Subcutaneous adipose tissue (tissue), 4 donors: ENCODE results near the gene KLF9. TPM values are rescaled to one million over a fixed set of nuclear protein-coding genes. Genes with fewer than 3 reads are reported as not detected.

Experiments
- total RNA-seq, 4 donors: library from RNA; depleted of rRNA; stranded (reverse); fragments of >200 nt; gene quantifications; one replicate each; pipeline ENCODE4 v1.1.0, GENCODE V29; 2016
- TF ChIP-seq, protein P1 (sequence below): fragments of 450-650 bp; IDR thresholded peaks from one replicate; pipeline ENCODE4 v1.5.1; 2016; ENCODE audit warnings: low read depth, mild to moderate bottlenecking, control low read depth, antibody characterized with exemption, moderate library complexity

Gene KLF9
- total RNA-seq, 4 donors from 2014 or later = 72.8 to 240 (median 171) TPM

DNA sequence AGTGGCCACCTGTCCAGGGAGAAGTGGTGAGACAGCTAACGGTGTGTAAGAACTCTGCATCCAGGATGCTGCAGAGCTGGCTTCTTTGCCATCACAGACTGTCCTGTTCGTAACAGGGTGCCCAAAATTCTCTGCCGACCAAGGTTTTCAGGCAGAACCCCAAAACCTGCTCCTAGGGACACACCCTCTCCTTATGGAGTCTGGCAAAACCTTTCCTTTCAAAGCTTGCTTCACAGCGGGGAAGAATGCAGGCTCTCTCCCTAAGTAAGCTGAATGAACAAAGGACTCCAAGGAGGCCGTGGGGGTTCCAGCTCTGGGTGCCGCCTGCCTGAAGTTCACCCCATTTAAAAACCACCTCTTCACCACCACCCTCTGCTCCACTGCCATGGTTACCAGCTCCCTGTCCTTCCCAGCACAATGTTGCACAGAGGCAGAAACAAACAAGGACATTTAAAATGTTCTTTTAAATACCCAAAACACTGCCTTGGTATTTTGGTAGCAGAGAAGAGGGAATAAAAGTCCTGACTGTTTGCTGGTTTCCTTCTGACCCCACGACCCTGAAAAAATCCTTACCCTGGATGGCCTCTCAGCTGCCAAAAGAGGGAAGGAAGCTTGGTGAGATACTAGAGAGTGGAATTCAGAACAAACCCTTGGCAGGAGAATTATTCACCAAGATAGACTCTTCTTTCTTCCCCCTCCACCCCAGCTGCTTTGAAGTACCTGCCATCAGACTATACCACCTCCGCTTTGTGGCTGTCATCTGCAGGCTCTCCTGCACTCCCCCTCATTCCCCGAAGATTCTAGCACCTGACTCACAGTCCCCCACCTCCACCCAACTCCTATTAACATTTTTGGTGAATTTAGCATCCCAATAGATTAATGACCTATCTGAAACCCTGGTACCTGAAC lies 7.1 kb upstream of the KLF9 start:
- TF ChIP-seq, protein P1, sequence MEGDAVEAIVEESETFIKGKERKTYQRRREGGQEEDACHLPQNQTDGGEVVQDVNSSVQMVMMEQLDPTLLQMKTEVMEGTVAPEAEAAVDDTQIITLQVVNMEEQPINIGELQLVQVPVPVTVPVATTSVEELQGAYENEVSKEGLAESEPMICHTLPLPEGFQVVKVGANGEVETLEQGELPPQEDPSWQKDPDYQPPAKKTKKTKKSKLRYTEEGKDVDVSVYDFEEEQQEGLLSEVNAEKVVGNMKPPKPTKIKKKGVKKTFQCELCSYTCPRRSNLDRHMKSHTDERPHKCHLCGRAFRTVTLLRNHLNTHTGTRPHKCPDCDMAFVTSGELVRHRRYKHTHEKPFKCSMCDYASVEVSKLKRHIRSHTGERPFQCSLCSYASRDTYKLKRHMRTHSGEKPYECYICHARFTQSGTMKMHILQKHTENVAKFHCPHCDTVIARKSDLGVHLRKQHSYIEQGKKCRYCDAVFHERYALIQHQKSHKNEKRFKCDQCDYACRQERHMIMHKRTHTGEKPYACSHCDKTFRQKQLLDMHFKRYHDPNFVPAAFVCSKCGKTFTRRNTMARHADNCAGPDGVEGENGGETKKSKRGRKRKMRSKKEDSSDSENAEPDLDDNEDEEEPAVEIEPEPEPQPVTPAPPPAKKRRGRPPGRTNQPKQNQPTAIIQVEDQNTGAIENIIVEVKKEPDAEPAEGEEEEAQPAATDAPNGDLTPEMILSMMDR = no peak

DNA sequence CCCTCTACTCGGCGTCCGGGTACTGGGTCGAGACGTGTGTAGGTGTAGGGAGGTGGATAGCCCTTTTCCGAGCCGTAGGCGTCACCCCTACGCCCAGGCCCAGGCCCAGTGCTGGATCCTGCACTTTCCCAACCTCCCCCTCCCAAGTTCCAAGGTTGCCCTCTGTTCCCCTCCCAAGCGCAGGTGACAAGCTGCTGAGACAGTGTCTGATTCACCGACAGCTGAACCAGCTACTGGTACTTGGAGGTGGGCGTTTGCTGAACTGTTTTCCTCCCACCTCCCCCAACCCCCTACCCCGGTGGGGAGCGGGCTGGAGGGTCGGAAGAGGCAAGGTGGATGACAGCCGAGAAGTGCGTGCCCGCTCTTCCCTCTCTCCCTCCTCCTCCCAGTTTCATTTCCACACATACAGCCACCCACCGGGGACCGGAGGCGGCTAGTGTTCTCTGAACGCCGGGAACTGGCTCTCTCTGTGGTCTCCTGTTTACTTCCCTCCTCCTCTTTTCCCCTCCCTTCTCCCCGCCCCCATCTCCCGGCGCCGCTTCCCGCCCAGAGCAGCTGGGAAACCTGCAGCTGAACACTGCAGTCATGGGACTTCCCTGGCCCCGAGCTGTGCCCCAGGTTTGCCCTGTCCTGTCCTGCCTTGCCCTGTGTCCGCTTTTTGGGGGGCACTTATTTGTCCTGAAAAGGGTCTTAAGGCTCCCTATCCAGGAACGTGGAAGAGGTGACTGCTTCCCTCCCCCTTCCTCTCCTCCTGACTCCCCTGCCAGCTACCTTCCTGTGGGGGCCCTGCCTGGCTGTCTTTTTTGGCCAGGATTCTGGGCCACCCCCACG lies 6.2 kb upstream of the KLF9 start:
- TF ChIP-seq, protein P1 = no peak

DNA sequence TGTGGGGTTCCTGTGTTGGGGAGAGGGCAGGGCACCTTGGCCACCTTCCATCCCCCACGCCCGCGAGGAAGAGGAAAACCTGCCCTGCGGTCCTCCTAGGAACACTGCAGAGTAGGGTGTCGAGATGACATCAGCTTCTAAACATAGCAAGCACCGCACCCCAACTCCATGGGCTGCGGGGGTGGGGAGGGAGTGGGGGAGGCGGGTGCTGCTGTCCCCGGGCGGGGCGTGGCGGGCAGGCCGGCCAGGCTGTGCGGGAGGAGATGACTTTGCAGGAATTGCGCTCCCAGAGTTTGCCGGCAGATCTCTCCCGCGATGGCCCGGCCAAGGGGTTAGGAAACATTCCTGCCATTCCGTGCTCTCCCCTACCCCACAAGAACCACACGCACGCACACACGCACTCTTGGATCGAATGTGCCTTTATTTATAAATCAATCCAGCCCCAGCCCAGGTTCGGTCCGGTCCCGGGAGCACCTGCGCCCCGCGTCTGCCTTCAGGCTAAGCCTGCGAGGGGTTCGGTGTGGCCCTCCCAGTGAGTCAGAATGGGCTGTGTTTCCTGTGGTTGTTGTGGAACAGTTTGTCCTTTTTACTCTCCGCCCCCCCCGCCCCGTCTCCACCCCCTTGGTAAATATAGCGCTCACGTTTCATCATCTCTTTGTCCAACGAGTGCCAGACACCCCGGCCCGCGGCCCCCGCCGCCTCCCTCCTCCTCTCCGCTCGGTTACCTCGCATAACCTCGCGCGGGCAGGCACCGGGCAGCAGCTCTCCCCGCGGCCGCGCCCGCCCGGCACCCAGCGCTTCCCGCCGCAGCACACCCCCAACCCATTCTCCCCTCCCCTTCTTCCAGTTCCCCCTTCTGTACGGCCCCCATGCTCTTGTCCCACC lies 5.3 kb upstream of the KLF9 start:
- TF ChIP-seq, protein P1 = no peak

DNA sequence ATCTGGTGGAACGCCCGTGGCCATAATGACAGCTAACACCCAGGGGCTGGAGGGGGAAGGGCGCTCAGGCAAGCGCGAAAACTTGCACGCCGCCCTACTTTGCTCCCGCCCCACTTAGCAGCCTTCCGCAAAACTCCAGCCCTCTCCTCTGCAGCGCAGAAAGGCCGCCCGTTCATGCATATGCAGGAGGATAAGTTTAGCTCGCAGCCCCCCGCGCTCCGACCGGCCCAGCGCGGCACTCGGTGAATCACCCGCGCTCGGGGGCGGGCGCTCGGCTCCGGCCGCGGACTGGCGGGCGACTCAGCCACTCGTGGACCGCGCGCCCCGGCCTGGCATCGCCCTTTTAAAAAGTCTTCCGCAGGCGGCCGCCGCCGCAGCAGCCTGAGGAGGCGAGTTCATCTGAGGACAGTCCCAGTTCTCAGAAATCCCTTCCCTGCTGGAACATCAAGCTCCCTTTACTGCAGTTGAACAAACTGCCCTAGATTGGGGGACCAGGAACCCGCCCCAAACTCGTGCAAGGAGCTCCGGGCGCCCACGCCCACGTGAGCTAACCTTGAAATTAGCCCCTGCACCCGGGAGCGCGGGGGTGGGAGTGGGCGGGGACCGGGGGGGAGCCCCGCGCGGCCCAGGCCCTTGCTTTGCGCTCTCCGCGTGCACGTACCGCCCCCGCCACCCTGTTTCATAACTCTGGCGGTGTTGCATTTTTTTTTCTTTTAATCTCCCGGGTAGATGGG lies 4.5 kb upstream of the KLF9 start:
- TF ChIP-seq, protein P1 = no peak

DNA sequence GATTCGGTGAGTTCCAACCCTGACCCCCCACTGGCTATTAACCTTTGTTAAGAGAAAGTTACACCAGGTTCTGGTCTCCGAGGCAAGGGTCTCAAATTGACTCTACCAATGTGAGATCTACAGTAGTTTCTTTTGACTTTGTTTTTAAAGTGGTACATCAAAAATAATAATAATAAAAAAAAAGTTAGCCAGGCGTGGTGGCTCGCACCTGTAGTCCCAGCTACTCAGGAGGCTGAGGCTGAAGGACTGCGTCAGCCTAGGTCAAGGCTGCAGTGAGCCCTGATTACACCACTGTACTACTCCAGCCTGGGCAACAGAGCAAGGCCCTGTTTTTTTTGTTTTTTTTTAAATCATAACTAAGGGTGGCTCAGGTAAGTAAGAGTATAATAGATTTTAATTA lies 1.0 kb upstream of the KLF9 start:
- TF ChIP-seq, protein P1 = no peak

DNA sequence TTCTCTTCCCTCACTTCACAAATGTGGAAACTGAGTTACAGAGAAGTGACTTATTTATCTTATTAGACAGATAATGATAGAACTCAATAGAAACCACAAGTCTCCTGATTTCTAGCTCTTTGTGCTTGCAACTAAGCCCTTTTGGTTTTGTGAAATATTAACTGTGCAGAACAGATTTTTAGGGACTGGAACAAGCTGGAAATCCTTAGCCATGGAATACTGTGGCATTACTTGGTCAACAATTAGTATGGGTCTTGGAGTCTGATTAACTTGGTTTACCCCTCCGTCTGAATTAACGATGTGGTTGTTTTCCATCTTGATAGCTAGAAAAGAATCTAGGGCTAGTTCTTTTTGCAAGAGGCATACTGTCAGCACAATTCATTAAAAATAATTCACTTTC lies 584 bp upstream of the KLF9 start:
- TF ChIP-seq, protein P1 = no peak
